Upper lobe of left lung (tissue), 6 donors: ENCODE results near the gene DHRS12. TPM values are rescaled to one million over a fixed set of nuclear protein-coding genes. Genes with fewer than 3 reads are reported as not detected.
A peak's percentile ranks its signal among the peaks of the same experiment; 100 is the strongest.

ENCODE experiments used
- ATAC-seq, 2 donors: fragments of 200-7000 bp; cut with Tn5 transposase; one replicate each; pipeline ENCODE4 v1.9.1; 2022; ENCODE audit warnings: mild to moderate bottlenecking in 2 of 2, moderate library complexity in 2 of 2; ENCODE audit not compliant: low FRiP score in 2 of 2
- DNase-seq, 2 donors: peaks; one replicate each; pipeline ENCODE4 v3.0.0-alpha.2; 2019 to 2020
- H3K27ac ChIP-seq, 4 donors: fragments of 200-600 bp; sonication (generic); one replicate each; pipeline ENCODE4 v1.5.1; 2016 to 2019
- H3K27me3 ChIP-seq, 4 donors: fragments of 200-600 bp; sonication (generic); one replicate each; pipeline ENCODE4 v1.5.1; 2017 to 2019
- H3K36me3 ChIP-seq, 4 donors: fragments of 200-600 bp; sonication (generic); one replicate each; pipeline ENCODE4 v1.5.1; 2016 to 2019
- H3K4me1 ChIP-seq, 4 donors: fragments of 200-600 bp; sonication (generic); one replicate each; pipeline ENCODE4 v1.5.1; 2018 to 2019
- H3K4me3 ChIP-seq, 4 donors: fragments of 200-600 bp; sonication (generic); one replicate each; pipeline ENCODE4 v1.5.1; 2017 to 2019; ENCODE audit warnings: mild to moderate bottlenecking in 2 of 4, moderate library complexity in 1 of 4
- H3K9me3 ChIP-seq, 4 donors: fragments of 200-600 bp; sonication (generic); one replicate each; pipeline ENCODE4 v1.5.1; 2018 to 2019
- CTCF ChIP-seq, 6 experiments: fragments of 450-650 bp in 4 of 6; fragments of 200-600 bp in 2 of 6; sonication (generic) in 2 of 6; IDR thresholded peaks; one replicate each; pipeline ENCODE4 v1.5.1; 2016 to 2019; ENCODE audit warnings: antibody characterized with exemption in 6 of 6
- EP300 ChIP-seq, 4 donors: sonication (generic); formaldehyde crosslinking; IDR thresholded peaks; one replicate each; pipeline ENCODE4 v1.5.1; 2017; ENCODE audit warnings: antibody characterized with exemption in 4 of 4, control low read depth in 2 of 4
- POLR2A ChIP-seq, 4 donors: fragments of 450-650 bp; IDR thresholded peaks; one replicate each; pipeline ENCODE4 v1.5.1; 2016 to 2017; ENCODE audit warnings: antibody characterized with exemption in 4 of 4, mild to moderate bottlenecking in 2 of 4
- POLR2AphosphoS5 ChIP-seq, 2 donors: sonication (generic); formaldehyde crosslinking; IDR thresholded peaks; one replicate each; pipeline ENCODE4 v1.5.1; 2017; ENCODE audit warnings: antibody characterized with exemption in 2 of 2
- WGBS, 2 donors: methylation state at CpG; one replicate each; pipeline ENCODE4 v1.1.5; 2017 to 2018; 5-methylcytosine and 5-hydroxymethylcytosine counted together
- total RNA-seq, 6 donors: library from RNA; depleted of rRNA in 4 of 6; stranded (reverse); fragments of >200 nt in 4 of 6; gene quantifications; one replicate each; pipeline versions ENCODE4 v1.1.0 to v1.2.1, GENCODE V29; 2016 to 2021
- donor health status: DM: no; HTN: no; CAD: no; lungs with moderate emphysema.
- donor health status: DM: no; HTN: yes; CAD: no; lungs with severe emphysema.

The DHRS12 gene
- total RNA-seq, 6 donors from 2014 or later = 11.7 to 19.1 (median 17.6) TPM

DNA sequence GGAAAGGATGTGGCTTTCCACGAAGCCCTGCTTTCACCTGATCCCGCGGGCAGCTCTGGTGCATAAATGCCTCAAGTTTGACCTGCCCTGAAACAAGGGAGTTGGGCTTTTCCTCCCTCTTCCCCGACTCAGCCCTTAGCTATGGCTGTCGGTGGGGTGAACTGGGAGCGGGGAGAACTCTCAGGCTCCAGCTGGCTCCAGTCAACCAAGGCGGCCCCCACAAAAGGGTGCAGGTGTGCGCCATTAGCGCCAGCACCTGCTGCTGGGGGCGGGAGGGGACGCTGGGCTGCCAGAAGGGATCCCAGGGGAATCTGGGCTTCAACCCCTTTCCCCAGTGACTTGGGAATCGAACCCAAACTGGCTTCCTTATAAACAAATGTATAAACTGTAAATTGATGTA, 7.1 kb upstream of the DHRS12 start:
- peak in 1 of 2 donors; percentile 34 for DNase-seq
- Histone ChIP-seq H3K27ac (peak overlapping the region in 1 of 4 donors; percentile 20), H3K9me3 (no peaks in the 10 kb centered on the region), H3K4me3 (no peak overlapping the region), H3K36me3 (no peaks in the 10 kb centered on the region), H3K4me1 (peaks cover 4 to 14% (median 5%) of the 10 kb centered on the region in 4 donors), H3K27me3 (no peaks in the 10 kb centered on the region)
- no peak for TF ChIP-seq POLR2AphosphoS5 (IDR thresholded peaks at IDR 0.05)
- no peak for TF ChIP-seq CTCF (IDR thresholded peaks at IDR 0.05)
- TF ChIP-seq POLR2A (IDR thresholded peaks at IDR 0.05) = no peak
- TF ChIP-seq EP300 (IDR thresholded peaks at IDR 0.05) = no peak
- 74 to 75% methylated on average over 12 of the region's 12 CpGs for WGBS, 2 donors
- no peak for ATAC-seq

DNA sequence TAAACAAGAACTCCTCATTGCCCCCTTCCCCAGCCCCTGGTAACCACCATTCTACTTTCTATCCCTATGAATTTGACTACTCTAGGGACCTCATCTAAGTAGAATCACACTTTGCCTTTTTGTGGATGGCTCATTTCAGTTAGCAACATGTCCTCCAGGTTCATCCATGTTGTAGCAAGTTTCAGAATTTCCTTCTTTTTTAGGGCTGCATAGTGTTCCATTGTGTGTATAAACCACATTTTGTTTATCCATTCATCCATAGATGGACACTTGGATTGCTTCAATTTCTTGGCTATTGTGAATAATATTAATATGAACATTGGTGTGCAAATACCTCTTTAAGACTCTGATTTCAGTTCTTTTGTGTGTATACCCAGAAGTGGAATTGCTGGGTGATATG, 4.8 kb upstream of the DHRS12 start:
- Histone ChIP-seq H3K4me3 (no peak overlapping the region), H3K27ac (no peak overlapping the region), H3K27me3 (no peaks in the 10 kb centered on the region), H3K9me3 (no peaks in the 10 kb centered on the region), H3K36me3 (no peaks in the 10 kb centered on the region), H3K4me1 (peaks cover 8 to 14% (median 9%) of the 10 kb centered on the region in 4 donors)
- no peak for ATAC-seq
- TF ChIP-seq CTCF (IDR thresholded peaks at IDR 0.05) = no peak
- TF ChIP-seq POLR2A (IDR thresholded peaks at IDR 0.05) = no peak
- TF ChIP-seq EP300 (IDR thresholded peaks at IDR 0.05) = no peak
- TF ChIP-seq POLR2AphosphoS5 (IDR thresholded peaks at IDR 0.05) = no peak
- no peak for DNase-seq

DNA sequence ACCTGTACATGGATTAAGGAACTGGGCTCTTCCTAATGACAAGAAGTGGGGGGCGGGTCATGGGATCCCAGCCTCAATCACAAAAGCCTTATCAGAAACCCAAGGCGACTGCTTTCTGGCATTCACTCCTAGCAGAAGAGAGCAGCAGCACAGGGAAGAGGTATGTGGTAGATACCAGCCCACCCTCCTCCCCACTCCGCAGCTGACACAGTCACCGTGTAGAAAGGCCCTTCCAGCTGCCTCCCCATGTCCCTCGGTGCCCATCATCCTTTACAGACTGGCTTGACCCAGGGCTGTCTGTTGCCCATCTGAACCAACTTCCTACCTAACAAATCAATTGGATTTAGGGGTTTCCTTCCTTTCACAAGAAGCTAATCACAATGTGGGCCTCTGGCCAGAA, 3.1 kb upstream of the DHRS12 start:
- ATAC-seq = no peak
- Histone ChIP-seq H3K4me1 (peaks cover 20 to 28% (median 23%) of the 10 kb centered on the region in 4 donors), H3K36me3 (no peaks in the 10 kb centered on the region), H3K4me3 (no peak overlapping the region), H3K27ac (no peak overlapping the region), H3K27me3 (no peaks in the 10 kb centered on the region), H3K9me3 (no peaks in the 10 kb centered on the region)
- TF ChIP-seq POLR2AphosphoS5 (IDR thresholded peaks at IDR 0.05) (no peak), CTCF (IDR thresholded peaks at IDR 0.05) (no peak), POLR2A (IDR thresholded peaks at IDR 0.05) (no peak), EP300 (IDR thresholded peaks at IDR 0.05) (no peak)
- DNase-seq = no peak
- WGBS, 2 donors = 72 to 86% methylated on average over 5 of the region's 5 CpGs

GRCh38 chr13:51806566-51806965, 2.6 kb upstream of the DHRS12 start:
- Histone ChIP-seq H3K4me1 (peaks cover 24 to 33% (median 27%) of the 10 kb centered on the region in 4 donors), H3K27ac (no peak overlapping the region), H3K27me3 (no peaks in the 10 kb centered on the region), H3K36me3 (no peaks in the 10 kb centered on the region), H3K4me3 (no peak overlapping the region), H3K9me3 (no peaks in the 10 kb centered on the region)
- no peak for ATAC-seq
- 50 to 68% methylated on average over 2 of the region's 2 CpGs for WGBS, 2 donors
- no peak for TF ChIP-seq CTCF (IDR thresholded peaks at IDR 0.05)
- TF ChIP-seq POLR2A (IDR thresholded peaks at IDR 0.05) = no peak
- TF ChIP-seq EP300 (IDR thresholded peaks at IDR 0.05) = no peak
- no peak for TF ChIP-seq POLR2AphosphoS5 (IDR thresholded peaks at IDR 0.05)
- no peak for DNase-seq

DNA sequence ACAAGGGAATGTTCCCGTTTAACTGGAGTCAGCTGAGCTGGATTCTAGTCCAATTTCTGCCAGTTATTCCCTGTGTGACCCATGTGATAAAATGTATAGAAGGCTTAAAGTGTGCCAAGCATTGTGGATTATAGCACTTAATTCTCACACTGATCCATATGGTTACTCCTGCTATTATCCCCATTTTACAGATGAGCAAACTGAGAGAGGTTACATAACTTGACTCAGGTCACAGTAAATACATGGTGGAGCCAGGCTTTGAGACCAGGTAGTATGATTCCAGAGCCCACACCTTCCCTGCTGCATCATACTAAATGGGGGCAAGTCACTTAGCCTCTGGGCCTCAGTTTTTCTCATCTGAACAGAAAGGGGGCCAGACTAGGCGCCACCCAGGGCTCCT, 2.0 kb upstream of the DHRS12 start:
- ATAC-seq (no peak), DNase-seq (no peak)
- peak overlapping the region in 2 of 4 donors; percentile 97 to 100 for H3K27ac ChIP-seq
- H3K4me3 ChIP-seq = no peak overlapping the region
- TF ChIP-seq EP300 (IDR thresholded peaks at IDR 0.05) = no peak
- no peak for TF ChIP-seq POLR2A (IDR thresholded peaks at IDR 0.05)
- no peak for TF ChIP-seq POLR2AphosphoS5 (IDR thresholded peaks at IDR 0.05)
- TF ChIP-seq CTCF (IDR thresholded peaks at IDR 0.05) = no peak
- H3K9me3 ChIP-seq = no peaks in the 10 kb centered on the region
- H3K27me3 ChIP-seq = no peaks in the 10 kb centered on the region
- peaks cover 29 to 39% (median 32%) of the 10 kb centered on the region in 4 donors for H3K4me1 ChIP-seq
- WGBS, 2 donors = 100% methylated on average over 2 of the region's 2 CpGs
- H3K36me3 ChIP-seq = no peaks in the 10 kb centered on the region
